Tibial nerve (tissue), 4 donors: Measurements from ENCODE around the gene OSBPL5. TPM values are rescaled to one million over a fixed set of nuclear protein-coding genes. Genes with fewer than 3 reads are reported as not detected.

Experiments used
- DNase-seq, 2 donors: peaks; one replicate each; pipeline ENCODE4 v3.0.0-alpha.2; 2019; ENCODE audit warnings: low spot score in 2 of 2
- H3K27ac ChIP-seq, 4 donors: fragments of 200-600 bp; sonication (generic) in 3 of 4; one replicate each; pipeline ENCODE4 v1.5.1; 2017 to 2019; ENCODE audit warnings: mild to moderate bottlenecking in 1 of 4
- H3K27me3 ChIP-seq, 2 donors: fragments of 200-600 bp; sonication (generic) in 1 of 2; one replicate each; pipeline versions ENCODE4 v1.5.1 to v1.6.0; 2017 to 2019
- H3K36me3 ChIP-seq, 3 donors: fragments of 200-600 bp; sonication (generic); one replicate each; pipeline ENCODE4 v1.5.1; 2018 to 2019
- H3K4me1 ChIP-seq, 4 donors: fragments of 200-600 bp; sonication (generic) in 3 of 4; one replicate each; pipeline ENCODE4 v1.5.1; 2017 to 2019
- H3K4me3 ChIP-seq, 4 donors: fragments of 200-600 bp; sonication (generic) in 3 of 4; one replicate each; pipeline ENCODE4 v1.5.1; 2017 to 2019; ENCODE audit warnings: mild to moderate bottlenecking in 1 of 4, moderate library complexity in 1 of 4
- H3K9me3 ChIP-seq, 4 donors: fragments of 200-600 bp; sonication (generic) in 3 of 4; one replicate each; pipeline ENCODE4 v1.5.1; 2017 to 2019
- EP300 ChIP-seq, 2 donors: sonication (generic); formaldehyde crosslinking; IDR thresholded peaks; one replicate each; pipeline ENCODE4 v1.6.1; 2017; ENCODE audit warnings: antibody characterized with exemption in 2 of 2, mild to moderate bottlenecking in 1 of 2
- POLR2A ChIP-seq, 2 donors: fragments of 450-650 bp; IDR thresholded peaks; one replicate each; pipeline ENCODE4 v1.6.1; 2017; ENCODE audit warnings: antibody characterized with exemption in 2 of 2, mild to moderate bottlenecking in 2 of 2, moderate library complexity in 2 of 2
- WGBS, 2 donors: methylation state at CpG; one replicate each; pipeline ENCODE4 v1.1.5; 2018; 5-methylcytosine and 5-hydroxymethylcytosine counted together
- total RNA-seq, 4 donors: library from RNA; depleted of rRNA; stranded (reverse); fragments of >200 nt; gene quantifications; one replicate each; pipeline ENCODE4 v1.1.0, GENCODE V29; 2016
- TF ChIP-seq, protein P1 (sequence below), 5 experiments: fragments of 200-600 bp in 3 of 5; fragments of 450-650 bp in 2 of 5; sonication (generic) in 3 of 5; IDR thresholded peaks; one replicate each; pipeline ENCODE4 v1.5.1; 2016 to 2019; ENCODE audit warnings: antibody characterized with exemption in 5 of 5, mild to moderate bottlenecking in 3 of 5, moderate library complexity in 2 of 5

Gene OSBPL5
- total RNA-seq, 4 donors from 2014 or later = 58.8 to 168 (median 106) TPM

DNA sequence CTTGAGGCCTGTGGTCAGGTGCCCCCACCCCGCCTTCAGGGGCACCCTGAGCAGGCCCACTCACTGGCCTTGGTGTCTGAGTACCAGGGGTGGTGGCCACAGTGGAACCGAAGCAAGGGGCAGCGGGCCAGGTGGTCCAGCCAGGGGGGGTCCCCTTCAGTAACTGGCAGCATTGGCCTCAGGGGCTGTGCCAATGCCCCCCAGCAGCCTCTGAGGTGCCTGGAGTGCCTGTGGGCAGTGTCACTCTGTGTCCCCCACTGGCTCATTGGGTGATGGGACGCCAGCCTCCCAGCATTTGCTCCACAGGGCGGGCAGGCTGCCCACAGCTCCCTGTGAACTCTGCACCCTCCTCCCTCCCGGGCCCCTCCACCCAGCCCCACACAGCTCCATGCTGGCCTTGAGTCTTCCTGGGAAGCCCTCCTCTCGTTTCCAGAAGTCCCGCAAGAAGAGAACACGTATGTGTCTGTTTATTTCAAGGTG is 78.4 kb downstream of the OSBPL5 start:
- peaks cover 0 to 7% (median 0%) of the 10 kb centered on the region in 4 donors for H3K4me1 ChIP-seq
- H3K36me3 ChIP-seq = peaks cover 0 to 48% (median 2%) of the 10 kb centered on the region in 3 donors
- DNase-seq = no peak
- H3K9me3 ChIP-seq = no peaks in the 10 kb centered on the region
- no peak for TF ChIP-seq EP300 (IDR thresholded peaks at IDR 0.05)
- TF ChIP-seq, protein P1, sequence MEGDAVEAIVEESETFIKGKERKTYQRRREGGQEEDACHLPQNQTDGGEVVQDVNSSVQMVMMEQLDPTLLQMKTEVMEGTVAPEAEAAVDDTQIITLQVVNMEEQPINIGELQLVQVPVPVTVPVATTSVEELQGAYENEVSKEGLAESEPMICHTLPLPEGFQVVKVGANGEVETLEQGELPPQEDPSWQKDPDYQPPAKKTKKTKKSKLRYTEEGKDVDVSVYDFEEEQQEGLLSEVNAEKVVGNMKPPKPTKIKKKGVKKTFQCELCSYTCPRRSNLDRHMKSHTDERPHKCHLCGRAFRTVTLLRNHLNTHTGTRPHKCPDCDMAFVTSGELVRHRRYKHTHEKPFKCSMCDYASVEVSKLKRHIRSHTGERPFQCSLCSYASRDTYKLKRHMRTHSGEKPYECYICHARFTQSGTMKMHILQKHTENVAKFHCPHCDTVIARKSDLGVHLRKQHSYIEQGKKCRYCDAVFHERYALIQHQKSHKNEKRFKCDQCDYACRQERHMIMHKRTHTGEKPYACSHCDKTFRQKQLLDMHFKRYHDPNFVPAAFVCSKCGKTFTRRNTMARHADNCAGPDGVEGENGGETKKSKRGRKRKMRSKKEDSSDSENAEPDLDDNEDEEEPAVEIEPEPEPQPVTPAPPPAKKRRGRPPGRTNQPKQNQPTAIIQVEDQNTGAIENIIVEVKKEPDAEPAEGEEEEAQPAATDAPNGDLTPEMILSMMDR (IDR thresholded peaks at IDR 0.05) = no peak
- TF ChIP-seq POLR2A (IDR thresholded peaks at IDR 0.05) = no peak
- no peak overlapping the region for H3K4me3 ChIP-seq
- 49 to 61% methylated on average over 6 to 8 of the region's 9 CpGs for WGBS, 2 donors
- peaks cover 0 to 5% of the 10 kb centered on the region in 2 donors for H3K27me3 ChIP-seq
- H3K27ac ChIP-seq = no peak overlapping the region

DNA sequence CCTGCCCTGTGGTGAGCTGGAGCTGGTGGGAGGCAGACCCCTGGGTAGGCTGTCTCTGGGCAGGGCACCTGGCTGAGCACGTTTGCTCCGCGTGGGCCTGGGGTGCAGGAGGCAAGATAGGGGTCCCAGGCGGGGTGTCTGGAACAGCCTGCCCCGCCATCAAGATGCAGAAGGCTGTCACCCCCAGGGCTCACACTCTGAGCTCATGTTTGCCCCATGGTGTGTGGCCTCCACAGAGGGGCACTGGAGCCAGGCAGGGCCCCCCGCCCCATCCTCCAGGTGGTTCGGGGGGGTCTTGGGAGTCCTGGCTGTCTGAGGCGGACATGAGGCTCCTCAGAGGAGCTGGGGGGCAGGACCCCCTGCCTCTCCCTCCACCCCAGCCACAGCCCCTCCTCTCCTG is 79.0 kb downstream of the OSBPL5 start:
- DNase-seq = no peak
- Histone ChIP-seq H3K27ac (no peak overlapping the region), H3K4me1 (peaks cover 0 to 3% (median 0%) of the 10 kb centered on the region in 4 donors), H3K36me3 (peaks cover 0 to 44% (median 2%) of the 10 kb centered on the region in 3 donors), H3K4me3 (no peak overlapping the region), H3K27me3 (peaks cover 0 to 5% of the 10 kb centered on the region in 2 donors), H3K9me3 (no peaks in the 10 kb centered on the region)
- TF ChIP-seq EP300 (IDR thresholded peaks at IDR 0.05) (no peak), POLR2A (IDR thresholded peaks at IDR 0.05) (no peak)
- TF ChIP-seq, protein P1 (IDR thresholded peaks at IDR 0.05) = no peak
- 73 to 80% methylated on average over 7 of the region's 8 CpGs for WGBS, 2 donors

DNA sequence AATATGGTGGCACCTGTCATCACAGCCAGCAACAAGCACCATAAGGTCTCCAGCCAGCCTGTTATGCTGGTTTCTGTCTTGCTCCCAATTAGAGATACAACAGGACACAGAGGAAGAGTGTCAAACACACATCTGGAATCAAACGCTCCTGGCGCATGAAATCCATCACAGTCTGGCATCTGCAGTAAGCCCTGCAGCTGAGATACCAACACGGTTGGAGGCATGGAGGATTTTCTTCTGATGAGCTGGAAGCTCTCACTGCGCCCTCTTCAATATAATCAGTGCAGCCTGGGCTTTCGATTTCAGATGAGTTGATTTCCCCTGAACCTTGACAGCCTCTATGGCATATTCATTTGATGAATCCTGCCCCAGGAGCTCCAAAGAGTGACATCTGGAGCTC is 80.1 kb downstream of the OSBPL5 start:
- H3K27me3 ChIP-seq = peaks cover 0 to 5% of the 10 kb centered on the region in 2 donors
- 67 to 74% methylated on average over 5 of the region's 5 CpGs for WGBS, 2 donors
- TF ChIP-seq, protein P1 (IDR thresholded peaks at IDR 0.05) = no peak
- TF ChIP-seq POLR2A (IDR thresholded peaks at IDR 0.05) (no peak), EP300 (IDR thresholded peaks at IDR 0.05) (no peak)

DNA sequence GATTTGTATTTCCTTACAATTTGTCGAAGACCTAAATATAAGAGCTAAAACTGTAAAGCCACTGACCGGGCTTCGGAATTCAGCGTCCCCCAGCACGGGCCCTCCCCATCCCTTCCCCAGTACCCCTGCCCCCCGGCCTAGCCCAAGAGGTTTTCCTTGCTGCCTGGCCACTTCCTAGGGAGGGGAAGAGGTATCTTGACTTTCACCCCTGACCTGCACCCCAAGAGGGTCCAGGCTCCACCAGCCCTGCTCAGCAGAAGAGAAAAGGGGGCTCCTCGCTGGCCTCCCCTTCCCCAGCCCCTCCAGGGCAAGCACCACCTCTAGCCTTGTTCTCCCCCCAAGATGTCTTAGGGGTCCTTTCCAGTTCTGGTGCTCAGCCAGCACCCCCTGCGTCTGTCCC is 81.8 kb downstream of the OSBPL5 start:
- H3K9me3 ChIP-seq = no peaks in the 10 kb centered on the region
- H3K4me3 ChIP-seq = no peak overlapping the region
- TF ChIP-seq POLR2A (IDR thresholded peaks at IDR 0.05) (no peak), EP300 (IDR thresholded peaks at IDR 0.05) (no peak)
- TF ChIP-seq, protein P1 (IDR thresholded peaks at IDR 0.05) = no peak
- peaks cover 0 to 5% of the 10 kb centered on the region in 2 donors for H3K27me3 ChIP-seq
- no peak overlapping the region for H3K27ac ChIP-seq
- WGBS, 2 donors = 71 to 76% methylated on average over 8 of the region's 8 CpGs
- H3K36me3 ChIP-seq = peaks cover 0 to 16% (median 0%) of the 10 kb centered on the region in 3 donors
- peaks cover 0 to 3% (median 0%) of the 10 kb centered on the region in 4 donors for H3K4me1 ChIP-seq
- no peak for DNase-seq

More for the DNA sequence above, 80.1 kb downstream of the OSBPL5 start:
- H3K36me3 ChIP-seq = peaks cover 0 to 33% (median 0%) of the 10 kb centered on the region in 3 donors
- no peak overlapping the region for H3K27ac ChIP-seq
- H3K4me3 ChIP-seq = no peak overlapping the region
- H3K9me3 ChIP-seq = no peaks in the 10 kb centered on the region
- peaks cover 0 to 3% (median 0%) of the 10 kb centered on the region in 4 donors for H3K4me1 ChIP-seq
- DNase-seq = no peak

DNA sequence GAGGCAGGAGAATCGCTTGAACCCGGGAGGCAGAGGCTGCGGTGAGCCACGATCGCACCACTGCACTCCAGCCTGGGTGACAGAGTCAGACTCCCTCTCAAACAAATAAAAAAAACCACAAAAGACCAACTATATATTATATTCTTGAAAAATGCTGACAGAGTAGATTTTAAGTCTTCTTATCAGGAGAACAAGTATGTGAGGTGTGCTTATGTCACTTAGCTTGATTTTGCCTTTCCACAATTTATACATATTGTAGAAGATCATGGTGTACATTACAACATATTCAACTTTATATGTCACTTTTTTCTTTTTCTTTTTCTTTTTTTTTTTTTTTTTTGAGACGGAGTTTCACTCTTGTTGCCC is 83.7 kb downstream of the OSBPL5 start:
- no peak for DNase-seq
- 88 to 90% methylated on average over 6 of the region's 6 CpGs for WGBS, 2 donors
- no peaks in the 10 kb centered on the region for H3K36me3 ChIP-seq
- no peak for TF ChIP-seq EP300 (IDR thresholded peaks at IDR 0.05)
- no peak for TF ChIP-seq POLR2A (IDR thresholded peaks at IDR 0.05)
- H3K4me3 ChIP-seq = no peak overlapping the region
- H3K27me3 ChIP-seq = peaks cover 0 to 5% of the 10 kb centered on the region in 2 donors
- no peak overlapping the region for H3K27ac ChIP-seq
- no peaks in the 10 kb centered on the region for H3K9me3 ChIP-seq
- H3K4me1 ChIP-seq = no peaks in the 10 kb centered on the region
